ENCODE results near the gene RNF113B.

Gene RNF113B

GRCh38 chr13:98203646-98204326 is 26.7 kb upstream of the RNF113B start:
- DNase-seq (ENCODE audit: low read depth), result no peak

DNA sequence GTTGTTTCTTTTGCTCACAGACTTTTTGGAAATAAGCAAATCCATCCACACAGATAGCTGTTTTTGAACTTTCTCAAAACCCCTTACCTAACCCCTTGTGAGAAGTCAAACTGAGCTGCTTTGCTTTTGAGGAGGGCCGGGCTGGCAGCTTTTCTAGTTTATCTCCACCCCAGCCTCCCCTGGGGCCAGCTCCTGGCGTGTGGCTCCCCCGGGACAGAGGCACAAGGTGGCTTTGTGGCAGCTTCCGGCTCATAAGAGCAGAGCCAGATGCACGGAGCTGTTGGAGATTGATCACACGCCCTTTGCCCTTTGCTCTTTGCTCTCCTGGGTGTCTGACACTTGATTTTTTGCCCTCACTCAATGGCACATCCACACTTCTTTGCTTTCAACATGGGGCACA is 24.9 kb upstream of the RNF113B start:
- no peak for DNase-seq (ENCODE audit: low read depth)

- DNase-seq (ENCODE audit: low read depth), result no peak
Measured at GRCh38 chr13:98201189-98201588, 24.1 kb upstream of the RNF113B start.

GRCh38 chr13:98200211-98200878 is 23.3 kb upstream of the RNF113B start:
- no peak for DNase-seq (ENCODE audit: low read depth)

DNA sequence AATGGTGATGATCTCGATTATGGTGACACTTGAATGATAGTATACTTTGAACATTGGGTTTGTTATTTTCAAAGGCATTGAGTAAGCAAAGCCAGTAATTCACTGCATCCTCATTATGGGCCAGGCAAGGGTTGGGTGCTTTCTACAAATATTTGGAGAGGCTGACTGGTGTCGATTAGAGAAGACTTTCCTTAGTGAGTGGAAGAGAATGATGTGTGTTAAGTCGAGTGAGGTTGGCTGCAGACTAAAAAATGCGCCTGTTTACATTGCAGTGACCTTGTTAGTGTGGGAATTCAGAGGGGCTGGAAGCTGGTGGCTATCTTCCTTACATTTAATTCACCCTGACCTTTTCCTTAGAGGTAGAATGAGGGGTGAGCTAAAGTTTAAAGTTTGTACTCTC is 22.4 kb upstream of the RNF113B start:
- no peak for DNase-seq (ENCODE audit: low read depth)

DNA sequence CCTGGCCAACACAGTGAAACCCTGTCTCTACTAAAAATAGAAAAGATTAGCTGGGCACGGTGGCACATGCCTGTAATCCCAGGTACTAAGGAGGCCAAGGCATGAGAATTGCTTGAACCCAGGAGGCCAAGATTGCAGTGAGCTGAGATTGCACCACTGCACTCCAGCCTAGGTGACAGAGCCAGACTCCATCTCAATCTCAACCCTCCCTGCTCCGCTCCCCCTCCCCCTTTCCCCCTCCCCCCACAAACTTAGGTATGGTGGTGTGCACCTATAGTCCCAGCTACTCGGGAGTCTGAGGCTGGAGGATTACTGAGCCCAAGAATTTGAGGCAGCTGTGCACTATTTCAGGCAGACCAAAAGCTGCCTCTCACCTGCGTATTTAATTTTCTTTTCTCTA is 21.6 kb upstream of the RNF113B start:
- no peak for DNase-seq (ENCODE audit: low read depth)

- DNase-seq (ENCODE audit: low read depth), result no peak
Measured at GRCh38 chr13:98195054-98195791, 18.2 kb upstream of the RNF113B start.

GRCh38 chr13:98192008-98192407 is 14.9 kb upstream of the RNF113B start:
- DNase-seq (ENCODE audit: low read depth), result no peak

GRCh38 chr13:98190889-98191444 is 13.9 kb upstream of the RNF113B start:
- DNase-seq (ENCODE audit: low read depth), result no peak

GRCh38 chr13:98189841-98190505 is 12.9 kb upstream of the RNF113B start:
- DNase-seq (ENCODE audit: low read depth), result no peak

GRCh38 chr13:98188544-98189166 is 11.6 kb upstream of the RNF113B start:
- no peak for DNase-seq (ENCODE audit: low read depth)

- no peak for DNase-seq (ENCODE audit: low read depth)
Measured at GRCh38 chr13:98187965-98188261, 10.8 kb upstream of the RNF113B start.

- DNase-seq (ENCODE audit: low read depth), result no peak
Measured at GRCh38 chr13:98187155-98187964, 10.3 kb upstream of the RNF113B start.

DNA sequence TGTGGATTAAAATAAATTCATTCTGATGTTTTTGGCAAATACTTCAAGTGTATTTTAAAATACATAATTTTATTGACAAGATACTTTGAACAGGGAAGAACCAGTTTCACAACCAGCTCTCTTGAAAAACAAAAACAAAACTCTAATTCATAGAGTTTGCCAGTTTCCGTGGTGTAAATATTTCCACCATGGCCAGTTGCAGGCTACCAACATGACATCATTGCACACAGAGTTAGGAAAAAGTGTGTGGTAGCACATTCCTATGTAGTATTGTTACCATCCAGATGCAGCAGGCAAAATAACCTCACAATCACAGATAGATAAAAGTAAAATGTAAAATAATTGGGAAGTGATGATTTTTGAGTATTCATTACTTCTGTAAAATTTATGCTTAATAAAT is 7.7 kb upstream of the RNF113B start:
- DNase-seq (ENCODE audit: low read depth), result no peak

DNA sequence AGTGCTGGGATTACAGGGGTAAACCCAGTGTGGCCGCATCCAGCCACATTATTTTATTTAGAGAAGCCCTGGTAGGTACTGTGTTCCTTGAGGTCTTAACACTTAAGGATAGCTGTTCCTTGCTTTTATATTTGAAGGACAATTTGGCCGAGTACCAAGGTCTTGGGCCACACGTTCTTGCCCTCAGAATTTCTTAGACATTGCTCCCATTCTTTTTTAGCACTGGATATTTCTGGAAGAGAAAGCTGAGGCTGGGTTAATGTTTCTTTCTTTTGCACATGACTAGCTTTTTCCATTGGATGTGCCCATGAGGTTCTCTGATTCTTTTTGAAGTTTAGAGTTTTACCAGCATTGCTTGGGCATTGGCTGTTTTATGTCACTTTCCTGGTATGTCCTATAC is 5.5 kb upstream of the RNF113B start:
- DNase-seq (ENCODE audit: low read depth), result no peak

DNA sequence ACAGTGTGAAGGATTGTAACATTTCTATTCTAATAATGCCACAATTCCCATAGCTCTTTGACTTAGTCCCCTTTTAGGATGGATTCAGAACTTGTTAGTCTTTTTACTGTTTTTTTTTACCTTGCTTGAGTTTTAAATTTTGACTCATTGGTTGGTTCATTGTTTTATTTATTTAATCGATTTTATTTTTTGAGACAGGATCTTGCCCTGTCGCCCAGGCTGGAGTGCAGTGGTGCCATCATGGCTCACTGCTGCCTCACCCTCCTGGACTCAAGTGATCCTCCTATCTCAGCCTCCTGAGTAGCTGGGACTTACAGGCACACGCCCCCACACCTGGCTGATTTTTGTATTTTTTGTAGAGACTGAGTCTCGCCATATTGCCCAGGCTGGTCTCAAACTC is 5.1 kb upstream of the RNF113B start:
- DNase-seq (ENCODE audit: low read depth), result no peak

- no peak for DNase-seq (ENCODE audit: low read depth)
Measured at GRCh38 chr13:98181111-98181815, 4.2 kb upstream of the RNF113B start.

- no peak for DNase-seq (ENCODE audit: low read depth)
Measured at GRCh38 chr13:98180092-98180491, 3.0 kb upstream of the RNF113B start.

GRCh38 chr13:98175823-98176222 is 1.2 kb downstream of the RNF113B start:
- DNase-seq (ENCODE audit: low read depth), result no peak

DNA sequence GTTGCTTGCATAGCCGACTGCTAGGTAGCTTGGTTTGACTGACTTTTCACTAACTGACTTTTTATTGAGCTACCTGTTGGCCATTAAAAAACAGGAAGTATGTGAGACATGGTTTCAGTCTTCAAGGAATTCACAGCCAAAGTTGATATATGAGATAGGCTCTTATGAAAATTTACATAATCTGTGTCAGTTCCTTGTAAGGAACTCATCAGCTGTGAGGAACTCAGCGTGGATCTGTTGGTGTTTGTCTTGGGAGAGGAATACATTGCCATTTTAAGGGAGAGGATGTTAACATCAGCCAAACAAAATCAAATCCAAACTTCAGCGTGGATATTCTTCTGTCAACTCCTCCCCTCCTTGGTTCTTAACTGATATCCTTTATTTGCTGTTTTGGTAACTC is 2.0 kb downstream of the RNF113B start:
- no peak for DNase-seq (ENCODE audit: low read depth)

- no peak for DNase-seq (ENCODE audit: low read depth)
Measured at GRCh38 chr13:98174307-98174706, 2.8 kb downstream of the RNF113B start.
